ENCODE data around the gene STX1A.

Gene STX1A
- total RNA-seq, result 12.8 to 14.7 reads per million in 2 experiments

GRCh38 chr7:73718905-73719805 lies at the start of gene STX1A:
Gene STX1A, minus strand, starts transcription at chr7:73719669. Its CDS starts 38 bp downstream, at chr7:73719631.
- DNase-seq (ENCODE audit: low read depth), result peak; percentile 56

GRCh38 chr7:73768641-73769480 lies 49.4 kb upstream of the STX1A start:
- DNase-seq (ENCODE audit: low read depth), result no peak

GRCh38 chr7:73766556-73767229 lies 47.2 kb upstream of the STX1A start:
- no peak for DNase-seq (ENCODE audit: low read depth)

GRCh38 chr7:73762659-73762999 lies 43.2 kb upstream of the STX1A start:
- no peak for DNase-seq (ENCODE audit: low read depth)

GRCh38 chr7:73761854-73762658 lies 42.6 kb upstream of the STX1A start:
- no peak for DNase-seq (ENCODE audit: low read depth)

- no peak for DNase-seq (ENCODE audit: low read depth)
These were observed 39.2 kb upstream of the STX1A start for GRCh38 chr7:73758581-73759138.

- DNase-seq (ENCODE audit: low read depth), result no peak
These were observed 30.7 kb upstream of the STX1A start for GRCh38 chr7:73749931-73750776.

GRCh38 chr7:73746378-73746777 lies 26.9 kb upstream of the STX1A start:
- no peak for DNase-seq (ENCODE audit: low read depth)

GRCh38 chr7:73742753-73743641 lies 23.5 kb upstream of the STX1A start:
- DNase-seq (ENCODE audit: low read depth), result no peak

- DNase-seq (ENCODE audit: low read depth), result no peak
These were observed 22.9 kb upstream of the STX1A start for GRCh38 chr7:73742338-73742752.

GRCh38 chr7:73741600-73741999 lies 22.1 kb upstream of the STX1A start:
- no peak for DNase-seq (ENCODE audit: low read depth)

GRCh38 chr7:73740771-73741170 lies 21.3 kb upstream of the STX1A start:
- DNase-seq (ENCODE audit: low read depth), result no peak

GRCh38 chr7:73740212-73740611 lies 20.7 kb upstream of the STX1A start:
- DNase-seq (ENCODE audit: low read depth), result no peak

- no peak for DNase-seq (ENCODE audit: low read depth)
These were observed 19.9 kb upstream of the STX1A start for GRCh38 chr7:73739387-73739767.

GRCh38 chr7:73738612-73739386 lies 19.3 kb upstream of the STX1A start, which contains the start of gene ABHD11:
Gene ABHD11, minus strand, starts transcription at chr7:73738802. Its CDS starts 32 bp downstream, at chr7:73738770.
- DNase-seq (ENCODE audit: low read depth), result peak; percentile 96

- DNase-seq (ENCODE audit: low read depth), result peak; percentile 58
These were observed 18.7 kb upstream of the STX1A start for GRCh38 chr7:73738220-73738611.

GRCh38 chr7:73737491-73738219 lies 18.2 kb upstream of the STX1A start:
- DNase-seq (ENCODE audit: low read depth), result no peak

GRCh38 chr7:73736885-73737284 lies 17.4 kb upstream of the STX1A start:
- no peak for DNase-seq (ENCODE audit: low read depth)
